Astrocyte (in vitro differentiated cells and primary cell): ENCODE measurements around the gene PTPRN2. TPM values are rescaled to one million over a fixed set of nuclear protein-coding genes. Genes with fewer than 3 reads are reported as not detected.
"Not testable (repeated sequence)": the region's sequence is repeated elsewhere in the genome, so short reads cannot be mapped to it uniquely, and the experiment has no call there.

Experiments
- DNase-seq: peaks from one replicate; pipeline ENCODE4 v3.0.0-alpha.2; 2010; ENCODE audit warnings: low read depth
- FAIRE-seq: peaks from 2 replicates; lab custom pipeline; 2011; peaks lifted over from hg19 to GRCh38; lab: Jason Lieb, UNC
- H2AFZ ChIP-seq: 2 replicates; pipeline ENCODE4 v1.6.0; 2012; ENCODE audit warnings: low read depth, low read length, inconsistent platforms
- H3K27ac ChIP-seq: 2 replicates; pipeline ENCODE4 v1.5.1; 2011; ENCODE audit warnings: low read depth, low read length, inconsistent platforms
- H3K27me3 ChIP-seq: 2 replicates; pipeline ENCODE4 v1.6.0; 2011; ENCODE audit warnings: low read length, inconsistent platforms; ENCODE audit not compliant: insufficient read depth
- H3K36me3 ChIP-seq: 2 replicates; pipeline ENCODE4 v1.5.1; 2011; ENCODE audit warnings: low read length, inconsistent platforms; ENCODE audit not compliant: insufficient read depth
- H3K4me1 ChIP-seq: 2 replicates; pipeline ENCODE4 v1.5.1; 2011; ENCODE audit warnings: low read length, inconsistent platforms; ENCODE audit not compliant: insufficient read depth
- H3K4me2 ChIP-seq: 2 replicates; pipeline ENCODE4 v1.6.0; 2012; ENCODE audit warnings: low read length, inconsistent platforms
- H3K4me3 ChIP-seq: 2 replicates; pipeline ENCODE4 v1.5.1; 2011; ENCODE audit warnings: low read depth, mild to moderate bottlenecking, low read length, inconsistent platforms; ENCODE audit not compliant: insufficient read depth
- H3K79me2 ChIP-seq: 2 replicates; pipeline ENCODE4 v1.6.0; 2012; ENCODE audit warnings: mild to moderate bottlenecking, low read length, inconsistent platforms; ENCODE audit not compliant: insufficient read depth
- H3K9ac ChIP-seq: 2 replicates; pipeline ENCODE4 v1.6.0; 2012; ENCODE audit warnings: mild to moderate bottlenecking, low read length, inconsistent platforms
- H3K9me3 ChIP-seq: 2 replicates; pipeline ENCODE4 v1.5.1; 2012; ENCODE audit warnings: low read depth, mild to moderate bottlenecking, low read length, inconsistent platforms; ENCODE audit not compliant: insufficient read depth
- H4K20me1 ChIP-seq: 2 replicates; pipeline ENCODE4 v1.6.0; 2012; ENCODE audit warnings: low read length, inconsistent platforms; ENCODE audit not compliant: insufficient read depth
- H3K27ac Mint-ChIP-seq: one replicate; pipeline ENCODE4 v1.8.0; 2021; ENCODE audit warnings: mild to moderate bottlenecking, mixed read lengths; ENCODE audit not compliant: unreplicated experiment
- H3K27me3 Mint-ChIP-seq: one replicate; pipeline ENCODE4 v1.8.0; 2021; ENCODE audit warnings: low read depth, mixed read lengths; ENCODE audit not compliant: unreplicated experiment
- H3K36me3 Mint-ChIP-seq: one replicate; pipeline ENCODE4 v1.8.0; 2021; ENCODE audit warnings: low read depth, mixed read lengths; ENCODE audit not compliant: unreplicated experiment
- H3K4me1 Mint-ChIP-seq: one replicate; pipeline ENCODE4 v1.8.0; 2021; ENCODE audit warnings: low read depth, mixed read lengths; ENCODE audit not compliant: unreplicated experiment
- H3K4me3 Mint-ChIP-seq: one replicate; pipeline ENCODE4 v1.8.0; 2021; ENCODE audit warnings: mild to moderate bottlenecking, moderate library complexity, mixed read lengths; ENCODE audit not compliant: unreplicated experiment
- H3K9me3 Mint-ChIP-seq: one replicate; pipeline ENCODE4 v1.8.0; 2021; ENCODE audit warnings: mild to moderate bottlenecking, mixed read lengths; ENCODE audit not compliant: unreplicated experiment
- CTCF ChIP-seq: IDR thresholded peaks from 2 replicates; pipeline ENCODE4 v1.5.1; 2011; ENCODE audit warnings: low read depth, mild to moderate bottlenecking, inconsistent platforms, low read length, moderate library complexity; ENCODE audit not compliant: insufficient read depth
- EZH2 ChIP-seq: IDR thresholded peaks from 2 replicates; pipeline ENCODE4 v1.6.1; 2012; ENCODE audit warnings: mild to moderate bottlenecking, low read length, inconsistent platforms; ENCODE audit not compliant: insufficient read depth
- total RNA-seq: library from RNA; stranded (reverse); gene quantifications from 2 replicates; pipeline ENCODE4 v1.2.1, GENCODE V29; 2021

PTPRN2 gene
- total RNA-seq, 1 donor from 2014 or later, result 0.09 TPM

GRCh38 chr7:157895520-157896375, 691.9 kb downstream of the PTPRN2 start:
- no peak overlapping the region for H3K27ac Mint-ChIP-seq

GRCh38 chr7:157895098-157895497, 692.5 kb downstream of the PTPRN2 start:
- not testable (repeated sequence) for FAIRE-seq, H3K4me3 Mint-ChIP-seq, H3K9me3 ChIP-seq, H3K27ac Mint-ChIP-seq, H2AFZ ChIP-seq, H3K4me1 ChIP-seq, H3K4me2 ChIP-seq, H3K79me2 ChIP-seq, DNase-seq, H3K4me1 Mint-ChIP-seq, H3K4me3 ChIP-seq, H3K9ac ChIP-seq, H4K20me1 ChIP-seq, H3K27me3 Mint-ChIP-seq, H3K36me3 Mint-ChIP-seq, H3K27me3 ChIP-seq, H3K36me3 ChIP-seq, H3K27ac ChIP-seq
- peaks cover 37% of the 10 kb centered on the region for H3K9me3 Mint-ChIP-seq

More at GRCh38 chr7:157895520-157896375, 691.9 kb downstream of the PTPRN2 start:
- Histone ChIP-seq H3K27ac (no peak overlapping the region), H4K20me1 (no peaks in the 10 kb centered on the region), H3K4me3 (no peak overlapping the region), H3K9me3 (no peaks in the 10 kb centered on the region), H3K27me3 (no peaks in the 10 kb centered on the region), H2AFZ (no peak overlapping the region), H3K9ac (no peak overlapping the region), H3K36me3 (no peaks in the 10 kb centered on the region), H3K4me2 (no peak overlapping the region), H3K4me1 (no peaks in the 10 kb centered on the region), H3K79me2 (no peaks in the 10 kb centered on the region)
- Mint-ChIP-seq H3K27me3 (no peaks in the 10 kb centered on the region), H3K4me3 (no peak overlapping the region), H3K4me1 (no peaks in the 10 kb centered on the region), H3K36me3 (no peaks in the 10 kb centered on the region), H3K9me3 (peaks cover 36% of the 10 kb centered on the region)
- FAIRE-seq (no peak), DNase-seq (no peak)
- TF ChIP-seq CTCF (no peak), EZH2 (no peak)

- DNase-seq (no peak), FAIRE-seq (no peak)
- no peaks in the 10 kb centered on the region for H3K9me3 ChIP-seq
Measured at GRCh38 chr7:157893535-157894044, 694.0 kb downstream of the PTPRN2 start.

More at GRCh38 chr7:157893535-157894044, 694.0 kb downstream of the PTPRN2 start:
- H3K36me3 Mint-ChIP-seq, result no peaks in the 10 kb centered on the region
- no peaks in the 10 kb centered on the region for H3K79me2 ChIP-seq
- no peaks in the 10 kb centered on the region for H3K4me1 Mint-ChIP-seq
- H3K4me1 ChIP-seq, result no peaks in the 10 kb centered on the region
- no peak overlapping the region for H3K4me3 ChIP-seq
- H3K9me3 Mint-ChIP-seq, result peaks cover 41% of the 10 kb centered on the region
- no peak overlapping the region for H3K27ac Mint-ChIP-seq
- H3K27me3 Mint-ChIP-seq, result no peaks in the 10 kb centered on the region
- H2AFZ ChIP-seq, result no peak overlapping the region
- H3K36me3 ChIP-seq, result no peaks in the 10 kb centered on the region
- TF ChIP-seq EZH2 (no peak), CTCF (no peak)
- H4K20me1 ChIP-seq, result no peaks in the 10 kb centered on the region
- H3K4me3 Mint-ChIP-seq, result no peak overlapping the region
- H3K4me2 ChIP-seq, result no peak overlapping the region
- no peak overlapping the region for H3K9ac ChIP-seq
- H3K27ac ChIP-seq, result no peak overlapping the region
- no peaks in the 10 kb centered on the region for H3K27me3 ChIP-seq
